ENCODE measurements around the gene ZNF398. TPM values are rescaled to one million over a fixed set of nuclear protein-coding genes. Genes with fewer than 3 reads are reported as not detected.

Gene ZNF398
- total and polyA plus RNA-seq, 2 of the 13 experiments (the other 11 are each of a cell fraction or from before 2014, with no cell fraction given): 3.0 to 8.9 TPM

DNA sequence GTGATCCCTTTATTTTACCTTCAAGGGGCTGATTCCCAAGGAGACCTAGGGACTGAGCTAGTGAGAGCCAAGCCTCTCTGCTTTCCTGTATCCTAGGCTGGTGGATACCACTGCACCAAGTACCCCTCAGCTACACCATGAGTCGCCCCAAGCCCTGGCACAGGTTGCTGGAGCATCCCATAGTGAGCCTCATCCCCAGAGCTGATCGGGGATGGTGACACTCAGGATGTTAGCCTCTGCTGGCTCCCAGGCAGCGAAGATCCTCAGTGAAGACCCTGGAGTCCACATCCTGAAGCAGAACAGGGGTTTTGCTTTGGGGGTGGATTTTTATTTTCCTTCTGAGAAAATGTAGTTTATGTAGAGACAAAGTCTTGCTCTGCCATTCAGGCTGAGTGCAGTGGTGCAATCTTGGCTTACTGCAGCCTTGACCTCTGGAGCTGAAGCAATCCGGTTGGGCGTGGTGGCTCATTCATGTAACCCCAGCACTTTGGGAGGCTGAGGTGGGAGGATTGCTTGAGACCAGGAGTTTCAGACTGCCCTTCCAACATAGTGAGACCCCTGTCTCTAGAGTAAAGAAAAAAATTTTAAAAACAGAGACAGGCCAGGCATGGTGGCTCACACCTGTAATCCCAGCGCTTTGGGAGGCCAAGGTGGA is 79.7 kb downstream of the ZNF398 start (continued):
- peak; percentile 35; the same call in 1 of the 2 replicates for TF ChIP-seq HNF4G (IDR thresholded peaks at IDR 0.05; ENCODE audit: borderline replicate concordance, low read depth, low read length)
- no peak for TF ChIP-seq HNF4G (CRISPR knock-in tag; IDR thresholded peaks at IDR 0.05; ENCODE audit: borderline replicate concordance, low read depth)
- TF ChIP-seq, protein P1, sequence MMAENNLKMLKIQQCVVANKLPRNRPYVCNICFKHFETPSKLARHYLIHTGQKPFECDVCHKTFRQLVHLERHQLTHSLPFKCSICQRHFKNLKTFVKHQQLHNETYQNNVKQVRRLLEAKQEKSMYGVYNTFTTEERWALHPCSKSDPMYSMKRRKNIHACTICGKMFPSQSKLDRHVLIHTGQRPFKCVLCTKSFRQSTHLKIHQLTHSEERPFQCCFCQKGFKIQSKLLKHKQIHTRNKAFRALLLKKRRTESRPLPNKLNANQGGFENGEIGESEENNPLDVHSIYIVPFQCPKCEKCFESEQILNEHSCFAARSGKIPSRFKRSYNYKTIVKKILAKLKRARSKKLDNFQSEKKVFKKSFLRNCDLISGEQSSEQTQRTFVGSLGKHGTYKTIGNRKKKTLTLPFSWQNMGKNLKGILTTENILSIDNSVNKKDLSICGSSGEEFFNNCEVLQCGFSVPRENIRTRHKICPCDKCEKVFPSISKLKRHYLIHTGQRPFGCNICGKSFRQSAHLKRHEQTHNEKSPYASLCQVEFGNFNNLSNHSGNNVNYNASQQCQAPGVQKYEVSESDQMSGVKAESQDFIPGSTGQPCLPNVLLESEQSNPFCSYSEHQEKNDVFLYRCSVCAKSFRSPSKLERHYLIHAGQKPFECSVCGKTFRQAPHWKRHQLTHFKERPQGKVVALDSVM (CRISPR knock-in tag; IDR thresholded peaks at IDR 0.05): peak; percentile 79
- TF ChIP-seq KDM3A (CRISPR knock-in tag; IDR thresholded peaks at IDR 0.05; ENCODE audit: low read depth): no peak
- TF ChIP-seq ZBTB1 (CRISPR knock-in tag; IDR thresholded peaks at IDR 0.05; ENCODE audit: borderline replicate concordance): no peak
- TF ChIP-seq, protein P2, sequence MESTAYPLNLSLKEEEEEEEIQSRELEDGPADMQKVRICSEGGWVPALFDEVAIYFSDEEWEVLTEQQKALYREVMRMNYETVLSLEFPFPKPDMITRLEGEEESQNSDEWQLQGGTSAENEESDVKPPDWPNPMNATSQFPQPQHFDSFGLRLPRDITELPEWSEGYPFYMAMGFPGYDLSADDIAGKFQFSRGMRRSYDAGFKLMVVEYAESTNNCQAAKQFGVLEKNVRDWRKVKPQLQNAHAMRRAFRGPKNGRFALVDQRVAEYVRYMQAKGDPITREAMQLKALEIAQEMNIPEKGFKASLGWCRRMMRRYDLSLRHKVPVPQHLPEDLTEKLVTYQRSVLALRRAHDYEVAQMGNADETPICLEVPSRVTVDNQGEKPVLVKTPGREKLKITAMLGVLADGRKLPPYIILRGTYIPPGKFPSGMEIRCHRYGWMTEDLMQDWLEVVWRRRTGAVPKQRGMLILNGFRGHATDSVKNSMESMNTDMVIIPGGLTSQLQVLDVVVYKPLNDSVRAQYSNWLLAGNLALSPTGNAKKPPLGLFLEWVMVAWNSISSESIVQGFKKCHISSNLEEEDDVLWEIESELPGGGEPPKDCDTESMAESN (CRISPR knock-in tag; conservative IDR thresholded peaks at IDR 0.05): no peak
- no peak for TF ChIP-seq ZNF292 (CRISPR knock-in tag; IDR thresholded peaks at IDR 0.05; ENCODE audit: borderline replicate concordance, low read depth)
- TF ChIP-seq, protein P3, sequence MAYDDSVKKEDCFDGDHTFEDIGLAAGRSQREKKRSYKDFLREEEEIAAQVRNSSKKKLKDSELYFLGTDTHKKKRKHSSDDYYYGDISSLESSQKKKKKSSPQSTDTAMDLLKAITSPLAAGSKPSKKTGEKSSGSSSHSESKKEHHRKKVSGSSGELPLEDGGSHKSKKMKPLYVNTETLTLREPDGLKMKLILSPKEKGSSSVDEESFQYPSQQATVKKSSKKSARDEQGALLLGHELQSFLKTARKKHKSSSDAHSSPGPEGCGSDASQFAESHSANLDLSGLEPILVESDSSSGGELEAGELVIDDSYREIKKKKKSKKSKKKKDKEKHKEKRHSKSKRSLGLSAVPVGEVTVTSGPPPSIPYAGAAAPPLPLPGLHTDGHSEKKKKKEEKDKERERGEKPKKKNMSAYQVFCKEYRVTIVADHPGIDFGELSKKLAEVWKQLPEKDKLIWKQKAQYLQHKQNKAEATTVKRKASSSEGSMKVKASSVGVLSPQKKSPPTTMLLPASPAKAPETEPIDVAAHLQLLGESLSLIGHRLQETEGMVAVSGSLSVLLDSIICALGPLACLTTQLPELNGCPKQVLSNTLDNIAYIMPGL (CRISPR knock-in tag; IDR thresholded peaks at IDR 0.05; ENCODE audit: borderline replicate concordance in 1 of 2, low read depth in 1 of 2): no peak
- no peak for TF ChIP-seq ZFYVE20 (CRISPR knock-in tag; IDR thresholded peaks at IDR 0.05; ENCODE audit: borderline replicate concordance, low read depth)
- no peak for TF ChIP-seq ZNF556 (CRISPR knock-in tag; IDR thresholded peaks at IDR 0.05; ENCODE audit: borderline replicate concordance)
- TF ChIP-seq, protein P4, sequence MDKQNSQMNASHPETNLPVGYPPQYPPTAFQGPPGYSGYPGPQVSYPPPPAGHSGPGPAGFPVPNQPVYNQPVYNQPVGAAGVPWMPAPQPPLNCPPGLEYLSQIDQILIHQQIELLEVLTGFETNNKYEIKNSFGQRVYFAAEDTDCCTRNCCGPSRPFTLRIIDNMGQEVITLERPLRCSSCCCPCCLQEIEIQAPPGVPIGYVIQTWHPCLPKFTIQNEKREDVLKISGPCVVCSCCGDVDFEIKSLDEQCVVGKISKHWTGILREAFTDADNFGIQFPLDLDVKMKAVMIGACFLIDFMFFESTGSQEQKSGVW (CRISPR knock-in tag; IDR thresholded peaks at IDR 0.05; ENCODE audit: borderline replicate concordance): no peak
- TF ChIP-seq, protein P5, sequence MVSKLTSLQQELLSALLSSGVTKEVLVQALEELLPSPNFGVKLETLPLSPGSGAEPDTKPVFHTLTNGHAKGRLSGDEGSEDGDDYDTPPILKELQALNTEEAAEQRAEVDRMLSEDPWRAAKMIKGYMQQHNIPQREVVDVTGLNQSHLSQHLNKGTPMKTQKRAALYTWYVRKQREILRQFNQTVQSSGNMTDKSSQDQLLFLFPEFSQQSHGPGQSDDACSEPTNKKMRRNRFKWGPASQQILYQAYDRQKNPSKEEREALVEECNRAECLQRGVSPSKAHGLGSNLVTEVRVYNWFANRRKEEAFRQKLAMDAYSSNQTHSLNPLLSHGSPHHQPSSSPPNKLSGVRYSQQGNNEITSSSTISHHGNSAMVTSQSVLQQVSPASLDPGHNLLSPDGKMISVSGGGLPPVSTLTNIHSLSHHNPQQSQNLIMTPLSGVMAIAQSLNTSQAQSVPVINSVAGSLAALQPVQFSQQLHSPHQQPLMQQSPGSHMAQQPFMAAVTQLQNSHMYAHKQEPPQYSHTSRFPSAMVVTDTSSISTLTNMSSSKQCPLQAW (CRISPR knock-in tag; IDR thresholded peaks at IDR 0.05): no peak
- no peak for TF ChIP-seq IRF2 (CRISPR knock-in tag; IDR thresholded peaks at IDR 0.05)
- TF ChIP-seq NAIF1 (CRISPR knock-in tag; IDR thresholded peaks at IDR 0.05; ENCODE audit: borderline replicate concordance): no peak
- TF ChIP-seq PPARG (CRISPR knock-in tag; conservative IDR thresholded peaks at IDR 0.05): no peak
- no peak for TF ChIP-seq PAX8 (CRISPR knock-in tag; IDR thresholded peaks at IDR 0.05; ENCODE audit: borderline replicate concordance)
- TF ChIP-seq ZNF20 (CRISPR knock-in tag; IDR thresholded peaks at IDR 0.05): no peak
- peak; percentile 68 for TF ChIP-seq POLR2G (IDR thresholded peaks at IDR 0.05; ENCODE audit: low read depth, low read length)
